CD14-positive monocyte (primary cell): ENCODE data around the gene LIF. TPM values are rescaled to one million over a fixed set of nuclear protein-coding genes. Genes with fewer than 3 reads are reported as not detected.

Experiments
- DNase-seq, 3 donors: peaks; one replicate each; pipeline ENCODE4 v3.0.0-alpha.2; 2011 to 2022
- H2AFZ ChIP-seq: 2 replicates; pipeline ENCODE4 v1.6.0; 2012; ENCODE audit warnings: mild to moderate bottlenecking, low read depth, low read length, inconsistent platforms; ENCODE audit not compliant: insufficient read depth, poor library complexity, severe bottlenecking
- H3K27ac ChIP-seq, 2 donors: 1 replicate in 1 of 2; 2 replicates in 1 of 2; pipeline ENCODE4 v1.5.1; 2012 to 2013; ENCODE audit warnings: low read length in 2 of 2, control low read depth in 1 of 2, inconsistent platforms in 1 of 2, low read depth in 1 of 2, mild to moderate bottlenecking in 1 of 2
- H3K27me3 ChIP-seq, 2 donors: one replicate each; pipeline versions ENCODE4 v1.6.0 to v1.6.1; 2011 to 2013; ENCODE audit warnings: low read length in 2 of 2; ENCODE audit not compliant: control insufficient read depth in 2 of 2, insufficient read depth in 2 of 2
- H3K36me3 ChIP-seq, 2 donors: replicated peaks in 1 of 2; 1 replicate in 1 of 2; 2 replicates in 1 of 2; pipeline versions ENCODE4 v1.5.1 to v1.6.1; 2012 to 2013; ENCODE audit warnings: low read length in 2 of 2, control low read depth in 1 of 2, inconsistent platforms in 1 of 2, mild to moderate bottlenecking in 1 of 2; ENCODE audit not compliant: insufficient read depth in 2 of 2, control insufficient read depth in 1 of 2
- H3K4me1 ChIP-seq, 2 donors: 1 replicate in 1 of 2; 2 replicates in 1 of 2; pipeline versions ENCODE4 v1.5.1 to v1.6.1; 2012 to 2013; ENCODE audit warnings: low read length in 2 of 2, control low read depth in 1 of 2, inconsistent platforms in 1 of 2, mild to moderate bottlenecking in 1 of 2, moderate library complexity in 1 of 2; ENCODE audit not compliant: insufficient read depth in 2 of 2, control insufficient read depth in 1 of 2
- H3K4me2 ChIP-seq: replicated peaks from 2 replicates; pipeline ENCODE3; 2012; ENCODE audit warnings: low read length, moderate library complexity, mild to moderate bottlenecking; ENCODE audit not compliant: poor library complexity, severe bottlenecking; ENCODE audit errors: extremely low read depth
- H3K4me3 ChIP-seq, 3 experiments: fragments of 200-600 bp in 1 of 3; sonication (generic) in 1 of 3; replicated peaks in 1 of 3; 1 replicate in 2 of 3; 2 replicates in 1 of 3; pipeline ENCODE4 v1.5.1; 2011 to 2013; ENCODE audit warnings: low read length in 3 of 3, mild to moderate bottlenecking in 3 of 3, control low read depth in 2 of 3, low read depth in 2 of 3, inconsistent platforms in 1 of 3, moderate library complexity in 1 of 3
- H3K79me2 ChIP-seq: 2 replicates; pipeline ENCODE4 v1.6.0; 2012; ENCODE audit warnings: mild to moderate bottlenecking, control low read depth, inconsistent platforms, low read length, moderate library complexity; ENCODE audit not compliant: insufficient read depth
- H3K9ac ChIP-seq: 2 replicates; pipeline ENCODE4 v1.6.0; 2017; ENCODE audit warnings: low read length, mild to moderate bottlenecking; ENCODE audit not compliant: insufficient read depth, poor library complexity, severe bottlenecking
- H3K9me3 ChIP-seq, 2 donors: replicated peaks in 1 of 2; 1 replicate in 1 of 2; 2 replicates in 1 of 2; pipeline versions ENCODE4 v1.5.1 to v1.6.1; 2012 to 2013; ENCODE audit warnings: low read length in 2 of 2, control low read depth in 1 of 2; ENCODE audit not compliant: control insufficient read depth in 1 of 2, insufficient read depth in 1 of 2
- H4K20me1 ChIP-seq: 2 replicates; pipeline ENCODE4 v1.6.0; 2012; ENCODE audit warnings: mild to moderate bottlenecking, low read length, control low read depth, moderate library complexity; ENCODE audit not compliant: insufficient read depth
- H3K27ac Mint-ChIP-seq, 7 donors: one replicate each; pipeline ENCODE4 v1.8.0; 2020; ENCODE audit warnings: mild to moderate bottlenecking in 7 of 7, mixed read lengths in 7 of 7, moderate library complexity in 6 of 7, inconsistent platforms in 2 of 7
- H3K27me3 Mint-ChIP-seq, 3 donors: one replicate each; pipeline ENCODE4 v1.8.0; 2021 to 2022; ENCODE audit warnings: low read depth in 3 of 3, mild to moderate bottlenecking in 3 of 3, mixed read lengths in 3 of 3, moderate library complexity in 3 of 3, inconsistent platforms in 1 of 3
- H3K36me3 Mint-ChIP-seq, 2 donors: one replicate each; pipeline ENCODE4 v1.8.0; 2020; ENCODE audit warnings: mixed read lengths in 2 of 2, inconsistent platforms in 1 of 2, mild to moderate bottlenecking in 1 of 2
- H3K4me1 Mint-ChIP-seq: one replicate; pipeline ENCODE4 v1.8.0; 2020; ENCODE audit warnings: mild to moderate bottlenecking, mixed read lengths
- H3K4me3 Mint-ChIP-seq, 2 donors: one replicate each; pipeline ENCODE4 v1.8.0; 2020; ENCODE audit warnings: mild to moderate bottlenecking in 2 of 2, mixed read lengths in 2 of 2, moderate library complexity in 1 of 2
- H3K9me3 Mint-ChIP-seq, 7 donors: one replicate each; pipeline ENCODE4 v1.8.0; 2020 to 2022; ENCODE audit warnings: mixed read lengths in 7 of 7, mild to moderate bottlenecking in 6 of 7, moderate library complexity in 6 of 7, inconsistent platforms in 2 of 7
- WGBS: methylation state at CpG from one replicate; pipeline ENCODE4 v1.1.5; 2013; ENCODE audit warnings: missing lambda C conversion rate; ENCODE audit not compliant: insufficient coverage; 5-methylcytosine and 5-hydroxymethylcytosine counted together
- intact Hi-C, 2 donors: fragments of 100-400 bp; cut with micrococcal nuclease; formaldehyde crosslinking; loops; one replicate each; pipeline versions ENCODE4 v1.15.0 to v1.15.1; 2023
- polyA plus RNA-seq, 3 donors: library from polyadenylated mRNA; depleted of rRNA in 1 of 3; unstranded in 2 of 3; stranded (reverse) in 1 of 3; fragments of 300-500 nt in 2 of 3; fragments of >200 nt in 1 of 3; fragmentation: Illumina TruSeq in 2 of 3; gene quantifications; 1 replicate in 2 of 3; 2 replicates in 1 of 3; pipeline ENCODE4 v1.2.3, GENCODE V29; 2012 to 2021
- TF ChIP-seq, protein P1 (sequence below): fragments of 200-600 bp; IDR thresholded peaks from one replicate; pipeline ENCODE4 v1.8.0; 2022; ENCODE audit warnings: antibody characterized with exemption, mild to moderate bottlenecking

The LIF gene
- polyA plus RNA-seq, 3 donors = 7.0 TPM; not detected in 2

DNA sequence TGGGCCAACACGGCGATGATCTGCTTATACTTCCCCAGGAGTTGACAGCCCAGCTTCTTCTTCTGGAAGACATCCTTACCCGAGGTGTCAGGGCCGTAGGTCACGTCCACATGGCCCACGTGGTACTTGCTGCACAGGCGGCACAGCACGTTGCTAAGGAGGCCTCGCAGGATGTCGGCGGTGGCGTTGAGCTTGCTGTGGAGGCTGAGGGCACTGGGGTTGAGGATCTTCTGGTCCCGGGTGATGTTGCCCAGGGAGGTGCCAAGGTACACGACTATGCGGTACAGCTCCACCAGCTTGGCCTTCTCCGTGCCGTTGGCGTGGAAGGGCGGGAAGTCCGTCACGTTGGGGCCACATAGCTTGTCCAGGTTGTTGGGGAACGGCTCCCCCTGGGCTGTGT is 2.9 kb downstream of the LIF start:
- Histone ChIP-seq H3K4me2 (no peak overlapping the region), H3K27ac (no peak overlapping the region), H3K4me3 (no peak overlapping the region), H3K36me3 (no peaks in the 10 kb centered on the region), H4K20me1 (no peaks in the 10 kb centered on the region), H2AFZ (no peak overlapping the region), H3K9me3 (peaks cover 0 to 5% of the 10 kb centered on the region in 2 donors), H3K4me1 (peaks cover 15 to 20% of the 10 kb centered on the region in 2 donors), H3K79me2 (no peaks in the 10 kb centered on the region), H3K27me3 (peaks cover 13 to 43% of the 10 kb centered on the region in 2 donors), H3K9ac (no peak overlapping the region)
- Mint-ChIP-seq H3K4me1 (peaks cover 28% of the 10 kb centered on the region), H3K36me3 (peaks cover 0 to 2% of the 10 kb centered on the region in 2 donors), H3K4me3 (no peak overlapping the region), H3K27me3 (peaks cover 47 to 58% (median 52%) of the 10 kb centered on the region in 3 donors), H3K9me3 (peaks cover 0 to 5% (median 0%) of the 10 kb centered on the region in 7 donors), H3K27ac (no peak overlapping the region)
- 95% methylated on average over 21 of the region's 22 CpGs for WGBS
- intact Hi-C loops = loop anchor here in 1 of 2 donors (10.0 kb wide), 1 partner anchor 209 kb away; no protein-coding TSS in a partner anchor
- DNase-seq = no peak
- TF ChIP-seq, protein P1, sequence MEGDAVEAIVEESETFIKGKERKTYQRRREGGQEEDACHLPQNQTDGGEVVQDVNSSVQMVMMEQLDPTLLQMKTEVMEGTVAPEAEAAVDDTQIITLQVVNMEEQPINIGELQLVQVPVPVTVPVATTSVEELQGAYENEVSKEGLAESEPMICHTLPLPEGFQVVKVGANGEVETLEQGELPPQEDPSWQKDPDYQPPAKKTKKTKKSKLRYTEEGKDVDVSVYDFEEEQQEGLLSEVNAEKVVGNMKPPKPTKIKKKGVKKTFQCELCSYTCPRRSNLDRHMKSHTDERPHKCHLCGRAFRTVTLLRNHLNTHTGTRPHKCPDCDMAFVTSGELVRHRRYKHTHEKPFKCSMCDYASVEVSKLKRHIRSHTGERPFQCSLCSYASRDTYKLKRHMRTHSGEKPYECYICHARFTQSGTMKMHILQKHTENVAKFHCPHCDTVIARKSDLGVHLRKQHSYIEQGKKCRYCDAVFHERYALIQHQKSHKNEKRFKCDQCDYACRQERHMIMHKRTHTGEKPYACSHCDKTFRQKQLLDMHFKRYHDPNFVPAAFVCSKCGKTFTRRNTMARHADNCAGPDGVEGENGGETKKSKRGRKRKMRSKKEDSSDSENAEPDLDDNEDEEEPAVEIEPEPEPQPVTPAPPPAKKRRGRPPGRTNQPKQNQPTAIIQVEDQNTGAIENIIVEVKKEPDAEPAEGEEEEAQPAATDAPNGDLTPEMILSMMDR = no peak

DNA sequence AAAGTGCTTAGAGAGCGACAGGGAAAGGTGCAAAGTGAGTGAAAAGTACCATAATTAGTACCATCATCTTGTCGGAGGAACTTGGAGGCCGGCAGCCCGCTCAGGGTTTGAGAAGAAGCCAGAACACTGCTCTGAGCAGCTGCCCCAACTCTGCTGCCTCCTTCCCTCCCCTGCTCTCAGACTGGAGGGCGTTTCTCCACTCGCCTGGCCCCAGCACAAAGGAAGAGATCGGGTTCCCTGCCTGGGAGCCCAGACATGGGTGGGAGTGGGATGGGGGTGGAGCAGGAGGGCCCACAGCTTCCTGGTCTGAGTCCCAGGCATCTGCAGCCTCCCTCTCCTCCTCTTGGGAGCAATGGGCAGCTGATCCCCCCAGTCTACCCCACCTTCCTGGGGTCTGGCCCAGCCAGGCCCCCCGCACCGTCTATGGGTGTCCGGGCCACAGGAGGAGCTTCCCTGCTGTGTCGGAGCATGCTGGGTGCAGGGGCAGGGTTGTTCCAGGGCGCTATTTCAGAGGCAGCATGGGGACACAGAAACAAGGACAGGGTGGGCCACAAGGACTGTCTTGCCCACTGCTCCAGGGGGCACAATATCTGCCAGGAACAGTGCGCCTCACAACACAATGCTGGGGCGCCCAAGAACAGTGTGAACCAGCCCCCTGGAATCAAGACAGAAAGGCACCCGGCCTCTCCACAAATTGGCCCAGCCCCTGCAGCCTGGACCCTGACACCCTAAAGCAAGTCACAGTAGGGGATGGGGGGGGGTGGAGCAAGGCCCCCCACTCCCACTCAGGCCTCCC is 4.8 kb downstream of the LIF start:
- H4K20me1 ChIP-seq = no peaks in the 10 kb centered on the region
- H3K4me3 Mint-ChIP-seq = no peak overlapping the region
- no peak overlapping the region for H3K27ac ChIP-seq
- H3K36me3 Mint-ChIP-seq = no peaks in the 10 kb centered on the region
- no peak overlapping the region for H3K27ac Mint-ChIP-seq
- H3K27me3 Mint-ChIP-seq = peaks cover 29 to 42% (median 33%) of the 10 kb centered on the region in 3 donors
- peaks cover 11 to 12% of the 10 kb centered on the region in 2 donors for H3K4me1 ChIP-seq
- TF ChIP-seq, protein P1 = no peak
- H3K9me3 Mint-ChIP-seq = peaks cover 0 to 7% (median 1%) of the 10 kb centered on the region in 7 donors
- H3K27me3 ChIP-seq = peaks cover 6 to 24% of the 10 kb centered on the region in 2 donors
- 99% methylated on average over 7 of the region's 15 CpGs for WGBS
- H2AFZ ChIP-seq = no peak overlapping the region
- no peaks in the 10 kb centered on the region for H3K36me3 ChIP-seq
- no peaks in the 10 kb centered on the region for H3K79me2 ChIP-seq
- no peak for DNase-seq
- H3K9ac ChIP-seq = no peak overlapping the region
- intact Hi-C loops = loop anchor here in 1 of 2 donors (10.0 kb wide), 1 partner anchor 207 kb away; no protein-coding TSS in a partner anchor
- H3K4me2 ChIP-seq = no peak overlapping the region
- H3K9me3 ChIP-seq = no peaks in the 10 kb centered on the region
- H3K4me1 Mint-ChIP-seq = peaks cover 12% of the 10 kb centered on the region
- no peak overlapping the region for H3K4me3 ChIP-seq
